OCI-LY3 (cell line): Measurements from ENCODE around the gene COL4A1.

Experiments
- EZH2phosphoT487 ChIP-seq: fragments of 200-600 bp; shearing (Covaris generic); IDR thresholded peaks from 2 replicates; pipeline ENCODE4 v1.6.1; 2018; ENCODE audit warnings: antibody characterized with exemption, mixed run types, low read depth
- TF ChIP-seq, protein P1 (sequence below): fragments of 200-600, 300-600 bp; sonication (generic); IDR thresholded peaks from 2 replicates; pipeline ENCODE4 v1.5.1; 2014; ENCODE audit warnings: antibody characterized with exemption, low read length, low read depth

DNA sequence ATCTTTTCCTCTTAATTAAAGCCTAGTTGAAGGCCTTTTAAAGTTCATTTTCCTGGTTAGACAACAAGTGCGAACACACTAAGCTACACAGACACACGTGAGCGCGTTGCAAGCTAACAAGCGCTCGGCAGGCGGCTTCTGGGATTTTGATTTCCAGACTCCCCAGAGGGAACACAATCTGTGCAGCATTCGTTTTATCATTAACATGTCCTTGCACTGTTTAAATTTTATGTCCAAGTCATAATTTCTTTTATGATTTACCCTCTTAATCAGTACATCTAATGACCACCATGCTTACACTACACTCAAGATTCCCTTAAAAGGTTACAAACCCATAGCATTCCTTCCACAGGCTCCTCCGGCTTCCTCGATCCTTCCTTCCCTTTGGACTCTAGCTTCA, 16.8 kb downstream of the COL4A1 start:
- TF ChIP-seq, protein P1, sequence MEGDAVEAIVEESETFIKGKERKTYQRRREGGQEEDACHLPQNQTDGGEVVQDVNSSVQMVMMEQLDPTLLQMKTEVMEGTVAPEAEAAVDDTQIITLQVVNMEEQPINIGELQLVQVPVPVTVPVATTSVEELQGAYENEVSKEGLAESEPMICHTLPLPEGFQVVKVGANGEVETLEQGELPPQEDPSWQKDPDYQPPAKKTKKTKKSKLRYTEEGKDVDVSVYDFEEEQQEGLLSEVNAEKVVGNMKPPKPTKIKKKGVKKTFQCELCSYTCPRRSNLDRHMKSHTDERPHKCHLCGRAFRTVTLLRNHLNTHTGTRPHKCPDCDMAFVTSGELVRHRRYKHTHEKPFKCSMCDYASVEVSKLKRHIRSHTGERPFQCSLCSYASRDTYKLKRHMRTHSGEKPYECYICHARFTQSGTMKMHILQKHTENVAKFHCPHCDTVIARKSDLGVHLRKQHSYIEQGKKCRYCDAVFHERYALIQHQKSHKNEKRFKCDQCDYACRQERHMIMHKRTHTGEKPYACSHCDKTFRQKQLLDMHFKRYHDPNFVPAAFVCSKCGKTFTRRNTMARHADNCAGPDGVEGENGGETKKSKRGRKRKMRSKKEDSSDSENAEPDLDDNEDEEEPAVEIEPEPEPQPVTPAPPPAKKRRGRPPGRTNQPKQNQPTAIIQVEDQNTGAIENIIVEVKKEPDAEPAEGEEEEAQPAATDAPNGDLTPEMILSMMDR, result no peak
- no peak for TF ChIP-seq EZH2phosphoT487
